GM21717 (cell line): ENCODE results near the gene HIGD1A.
A peak's percentile ranks its signal among the peaks of the same experiment; 100 is the strongest.
"Not testable (repeated sequence)": the region's sequence is repeated elsewhere in the genome, so short reads cannot be mapped to it uniquely, and the experiment has no call there.

Experiments used
- ATAC-seq: cut with Tn5 transposase; IDR thresholded peaks from one replicate; pipeline ENCODE4 v1.9.1; 2021; ENCODE audit warnings: mild to moderate bottlenecking, moderate library complexity; ENCODE audit not compliant: unreplicated experiment

HIGD1A gene

GRCh38 chr3:42829628-42830436 lies 25.5 kb upstream of the HIGD1A start:
- ATAC-seq = no peak

- no peak for ATAC-seq
Observed at GRCh38 chr3:42829083-42829627, 24.9 kb upstream of the HIGD1A start.

- ATAC-seq = no peak
Observed at GRCh38 chr3:42827654-42828053, 23.4 kb upstream of the HIGD1A start.

DNA sequence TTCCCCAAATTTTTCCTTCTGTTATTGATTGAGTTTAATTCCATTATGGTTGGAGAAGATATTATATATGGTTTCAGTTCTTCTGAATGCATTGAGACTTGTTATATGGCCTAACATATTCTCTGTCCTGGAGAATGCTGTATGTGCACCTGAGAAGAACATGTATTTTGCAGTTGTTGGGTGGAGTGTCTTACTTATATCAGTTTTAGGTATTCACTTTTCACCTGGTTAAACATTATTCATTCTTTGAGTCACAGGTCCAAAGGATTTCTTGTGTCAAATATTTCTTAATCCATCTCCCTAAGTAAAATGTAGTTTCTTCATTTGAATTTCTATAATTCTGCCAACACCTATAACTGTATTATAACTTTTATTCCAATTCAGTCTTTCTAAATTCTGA lies 22.7 kb upstream of the HIGD1A start:
- no peak for ATAC-seq

DNA sequence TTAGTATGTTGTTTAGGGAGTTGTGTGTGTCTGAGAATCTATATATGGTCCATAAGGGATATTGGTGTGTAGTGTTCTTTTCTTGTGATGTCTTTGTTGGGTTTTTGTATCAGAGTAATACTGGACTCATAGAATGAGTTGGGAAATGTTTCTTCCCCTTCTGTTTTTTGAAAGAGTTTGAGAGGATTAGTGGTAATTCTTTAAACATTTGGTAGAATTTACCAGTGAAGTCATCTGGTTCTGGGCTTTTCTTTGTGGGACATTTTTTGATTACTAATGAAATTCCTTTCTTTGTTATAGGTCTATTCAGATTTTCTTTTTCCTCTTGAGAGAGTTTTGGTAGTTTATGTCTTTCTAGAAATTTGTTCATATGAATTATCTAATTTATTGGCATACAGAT lies 21.9 kb upstream of the HIGD1A start:
- ATAC-seq = no peak

GRCh38 chr3:42823351-42823750 lies 19.1 kb upstream of the HIGD1A start:
- no peak for ATAC-seq

DNA sequence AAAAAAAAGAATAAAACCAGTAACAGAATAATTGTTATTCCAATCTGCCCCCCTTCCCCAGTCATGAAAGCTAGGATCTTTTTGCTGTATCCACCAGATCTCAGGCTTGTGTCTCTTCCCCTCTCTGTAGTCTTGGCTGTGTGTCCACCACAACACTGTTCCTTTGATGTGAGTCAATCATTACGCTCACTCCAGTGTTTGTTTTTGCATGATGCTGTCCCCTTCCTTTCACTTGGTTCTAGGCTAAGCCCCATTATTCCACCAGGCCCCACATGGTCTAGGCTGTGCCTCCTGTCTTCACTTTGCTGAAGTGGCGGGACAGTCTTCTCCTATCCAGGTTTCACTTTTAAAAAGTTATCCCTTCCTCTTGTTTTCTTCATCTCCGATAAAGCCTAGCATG lies 18.5 kb upstream of the HIGD1A start:
- no peak for ATAC-seq

DNA sequence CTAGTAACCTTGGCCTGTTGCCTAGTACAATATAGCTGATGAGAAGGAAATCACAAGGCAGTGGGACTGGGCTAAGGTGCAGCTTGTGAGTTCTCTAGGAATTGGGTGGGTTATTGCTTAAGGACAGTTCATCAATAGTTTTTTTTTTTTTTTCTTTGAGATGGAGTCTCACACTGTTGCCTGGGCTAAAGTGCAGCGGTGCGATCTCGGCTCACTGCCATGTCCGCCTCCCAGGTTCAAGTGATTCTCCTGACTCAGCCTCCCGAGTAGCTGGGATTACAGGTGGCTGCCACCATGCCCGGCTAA lies 16.4 kb upstream of the HIGD1A start:
- ATAC-seq = no peak

DNA sequence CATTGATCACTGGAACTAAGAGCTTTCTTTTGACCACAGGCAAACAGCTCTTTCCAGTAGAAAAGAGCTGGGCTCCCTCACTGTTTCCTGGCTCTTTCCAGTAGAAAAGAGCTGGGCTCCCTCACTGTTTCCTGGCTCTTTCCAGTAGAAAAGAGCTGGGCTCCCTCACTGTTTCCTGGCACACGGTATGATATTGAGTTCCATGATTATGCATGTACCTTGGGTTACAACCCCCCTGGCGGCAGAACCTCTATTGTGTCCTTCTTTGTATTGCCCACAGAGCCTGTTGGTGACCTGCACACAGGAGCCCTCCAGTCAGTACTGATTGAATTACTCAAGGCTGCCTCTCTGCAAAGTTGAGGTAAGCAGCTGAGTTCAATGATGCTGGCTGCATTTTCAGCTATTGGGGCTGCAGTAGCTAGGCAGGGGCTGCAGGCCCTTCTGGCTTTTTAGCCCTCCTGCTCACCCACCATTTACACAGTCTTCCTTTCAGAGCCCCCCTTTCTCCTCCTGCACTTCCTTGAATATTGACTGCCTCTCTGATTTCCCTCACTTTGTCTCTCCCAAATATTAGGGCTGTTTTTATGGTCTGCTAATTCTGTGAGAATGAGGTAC lies 15.2 kb upstream of the HIGD1A start:
- ATAC-seq = no peak

DNA sequence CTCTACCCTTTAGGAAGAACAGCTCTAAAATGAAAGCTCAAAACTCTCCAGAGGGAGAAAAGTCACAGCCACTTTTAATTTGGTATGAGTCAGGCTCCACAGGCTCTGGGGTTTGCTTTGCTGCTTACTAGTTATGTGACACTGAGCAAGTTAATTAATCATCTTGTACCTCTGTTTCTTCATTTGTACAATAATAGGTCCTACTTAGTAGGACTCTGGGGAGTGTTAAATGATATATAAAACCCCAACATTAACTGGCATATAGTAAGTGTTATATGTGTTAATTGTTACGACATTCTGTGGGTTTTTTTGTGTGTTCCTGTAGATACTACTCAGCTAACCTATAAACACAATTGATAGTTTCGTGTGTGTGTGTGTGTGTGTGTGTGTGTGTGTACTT lies 11.5 kb upstream of the HIGD1A start:
- ATAC-seq = no peak

DNA sequence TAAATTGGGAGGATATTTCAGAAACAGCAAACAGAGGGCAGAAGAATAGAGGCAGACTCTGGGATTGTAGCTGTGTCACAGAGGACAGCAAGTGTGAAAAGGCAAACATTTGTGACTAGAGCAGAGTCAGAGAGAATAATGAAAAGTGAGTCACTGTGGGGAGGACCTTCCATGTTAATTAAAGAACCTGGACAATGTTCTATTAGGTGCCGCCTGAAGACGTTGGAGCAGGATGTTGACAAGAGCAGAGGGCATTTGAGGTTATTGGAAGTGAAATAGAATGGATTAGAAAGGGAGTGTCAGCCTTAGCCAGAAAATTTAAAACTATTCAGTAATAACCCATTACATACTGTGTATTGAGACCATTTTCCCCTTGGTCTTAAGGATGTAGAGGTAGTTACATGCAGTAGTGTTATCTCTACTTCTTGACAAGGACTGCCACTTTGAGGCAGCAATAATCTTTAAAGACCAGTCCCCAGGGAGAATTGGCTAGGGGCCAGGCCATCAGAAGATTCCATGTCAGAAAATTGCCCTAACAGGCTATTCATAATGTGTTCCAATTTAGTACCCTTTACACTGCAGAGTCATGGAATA lies 10.7 kb upstream of the HIGD1A start:
- ATAC-seq = no peak

GRCh38 chr3:42814246-42814645 lies 10.0 kb upstream of the HIGD1A start:
- ATAC-seq = no peak

DNA sequence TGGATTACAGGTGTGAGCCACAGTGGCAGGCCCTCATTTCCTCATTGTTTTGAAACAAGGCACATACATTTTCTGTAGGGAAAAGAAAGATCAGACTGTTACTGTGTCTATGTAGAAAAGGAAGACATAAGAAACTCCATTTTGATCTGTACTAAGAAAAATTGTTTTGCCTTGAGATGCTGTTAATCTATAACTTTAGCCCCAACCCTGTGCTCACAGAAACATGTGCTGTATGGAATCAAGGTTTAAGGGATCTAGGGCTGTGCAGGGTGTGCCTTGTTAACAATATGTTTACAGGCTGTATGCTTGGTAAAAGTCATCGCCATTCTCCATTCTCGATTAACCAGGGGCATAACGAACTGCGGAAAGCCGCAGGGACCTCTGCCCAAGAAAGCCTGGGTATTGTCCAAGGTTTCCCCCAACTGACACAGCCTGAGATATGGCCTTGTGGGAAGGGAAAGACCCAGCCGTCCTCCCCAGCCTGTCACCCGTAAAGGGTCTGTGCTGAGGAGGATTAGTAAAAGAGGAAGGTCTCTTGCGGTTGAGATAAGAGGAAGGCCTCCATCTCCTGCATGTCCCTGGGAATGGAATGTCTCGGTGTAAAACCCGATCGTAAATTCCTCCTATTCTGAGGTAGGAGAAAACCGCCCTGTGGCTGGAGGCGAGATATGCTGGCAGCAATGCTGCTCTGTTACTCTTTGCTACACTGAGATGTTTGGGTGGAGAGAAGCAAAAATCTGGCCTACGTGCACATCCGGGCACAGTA lies 7.0 kb upstream of the HIGD1A start:
- not testable (repeated sequence) for ATAC-seq

GRCh38 chr3:42810706-42811105 lies 6.4 kb upstream of the HIGD1A start:
- ATAC-seq = not testable (repeated sequence)

GRCh38 chr3:42809202-42809601 lies 4.9 kb upstream of the HIGD1A start, which contains the start of gene ACKR2:
TSS of gene ACKR2 (plus strand) at chr3:42809445. CDS start at chr3:42864503, 55,058 bp downstream.
- ATAC-seq = no peak

DNA sequence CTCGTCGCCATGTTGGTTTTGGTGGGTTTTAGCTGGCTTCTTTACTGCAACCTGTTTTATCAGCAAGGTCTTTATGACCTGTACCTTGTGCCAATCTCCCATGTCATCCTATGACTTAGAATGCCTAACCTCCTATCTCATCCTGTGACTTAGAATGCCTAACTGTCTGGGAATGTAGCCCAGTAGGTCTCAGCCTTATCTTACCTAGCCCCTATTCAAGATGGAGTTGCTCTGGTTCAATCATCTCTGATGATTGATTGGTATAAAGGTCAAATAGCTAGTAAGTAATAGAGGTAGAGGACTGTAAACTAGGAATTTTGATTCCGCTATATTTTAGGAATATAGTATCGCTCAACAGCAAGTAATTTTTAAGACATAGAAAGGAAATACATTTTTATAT lies 3.6 kb upstream of the HIGD1A start:
- no peak for ATAC-seq

- no peak for ATAC-seq
Observed at GRCh38 chr3:42805141-42805821, 991 bp upstream of the HIGD1A start.

- ATAC-seq = peak; percentile 24
Observed at GRCh38 chr3:42804831-42805132, 492 bp upstream of the HIGD1A start.

DNA sequence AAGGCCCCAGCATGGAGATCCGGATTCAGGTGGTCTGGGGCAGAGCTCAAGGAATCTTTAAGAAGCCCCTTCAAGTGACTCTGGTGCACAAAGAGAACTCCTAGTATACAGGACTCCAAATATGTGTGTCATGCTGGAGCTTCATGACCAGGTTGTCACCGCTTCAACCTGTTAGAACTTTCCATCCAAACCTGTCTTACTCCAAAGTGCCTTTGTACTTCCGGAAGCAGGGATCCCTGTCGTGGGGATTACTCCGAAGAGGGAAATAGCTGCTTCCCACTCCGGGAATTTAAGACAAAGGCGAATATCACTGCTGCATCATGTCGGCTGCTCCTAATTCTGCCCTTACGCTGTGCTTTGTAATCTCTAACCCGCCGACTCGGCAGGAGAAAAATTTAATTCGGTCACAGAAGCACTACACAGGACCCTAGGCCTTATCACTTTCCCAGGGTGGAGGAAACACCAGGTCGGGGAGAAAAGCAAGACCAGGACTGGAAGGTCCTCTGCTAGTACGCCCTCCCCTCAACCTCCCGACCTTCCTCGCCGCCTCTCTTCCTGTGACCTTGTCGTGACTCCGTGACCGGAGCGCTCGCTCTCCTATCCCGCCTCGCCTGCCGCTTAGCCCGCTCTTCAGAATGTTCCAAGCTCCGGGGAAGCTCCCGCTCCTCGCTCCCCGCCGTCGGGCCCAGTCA lies 730 bp downstream of the HIGD1A start:
- ATAC-seq = peak; percentile 16

- ATAC-seq = no peak
Observed at GRCh38 chr3:42802876-42803413, 1.3 kb downstream of the HIGD1A start.
